GM12878 (cell line): ENCODE measurements around the gene INHBE. TPM values are rescaled to one million over a fixed set of nuclear protein-coding genes. Genes with fewer than 3 reads are reported as not detected.
A peak's percentile ranks its signal among the peaks of the same experiment; 100 is the strongest.

ENCODE experiments used
- BRCA1 ChIP-seq: IDR thresholded peaks from 2 replicates; pipeline ENCODE4 v1.6.1; 2011; ENCODE audit warnings: low read depth, low read length, improper control_type of control experiment
- CHD1 ChIP-seq: IDR thresholded peaks from 2 replicates; pipeline ENCODE4 v1.6.1; 2012; ENCODE audit warnings: low read depth, low read length, improper control_type of control experiment
- GABPA ChIP-seq: IDR thresholded peaks from 2 replicates; pipeline ENCODE4 v1.6.1; 2014; ENCODE audit warnings: antibody characterized with exemption, low read depth, mild to moderate bottlenecking, inconsistent platforms
- KLF5 ChIP-seq: fragments of 450-650 bp; IDR thresholded peaks from 2 replicates; pipeline ENCODE4 v1.6.1; 2014; ENCODE audit warnings: mild to moderate bottlenecking; ENCODE audit not compliant: partially characterized antibody
- LARP7 ChIP-seq: fragments of 450-650 bp; IDR thresholded peaks from 2 replicates; pipeline ENCODE4 v1.6.1; 2017; ENCODE audit warnings: mild to moderate bottlenecking
- SUZ12 ChIP-seq: fragments of 200-600 bp; sonication (generic); IDR thresholded peaks from one replicate; pipeline ENCODE4 v1.6.1; 2018; ENCODE audit warnings: antibody characterized with exemption, mild to moderate bottlenecking; ENCODE audit not compliant: unreplicated experiment
- TBL1XR1 ChIP-seq: IDR thresholded peaks from 2 replicates; pipeline ENCODE4 v1.6.1; 2012; ENCODE audit warnings: low read depth, low read length, improper control_type of control experiment
- TCF12 ChIP-seq: IDR thresholded peaks from 2 replicates; pipeline ENCODE4 v1.6.1; 2011; ENCODE audit warnings: low read depth, mild to moderate bottlenecking, low read length
- polyA plus RNA-seq, 11 experiments: library from polyadenylated mRNA; depleted of rRNA in 4 of 11; unstranded in 6 of 11; stranded (reverse) in 5 of 11; fragments of >200 nt; fragmentation: Nextera tagmentation in 4 of 11; fragmentation: Illumina TruSeq in 1 of 11; extraction: Ambion mirVana in 4 of 11; extraction: Trizol in 1 of 11; gene quantifications; 1 replicate in 1 of 11; 2 replicates in 10 of 11; pipeline versions ENCODE4 v1.2.1 to v1.2.3, GENCODE V29; 2011 to 2016; ENCODE audit warnings: inconsistent platforms in 2 of 11, missing spikeins in 2 of 11, low read depth in 1 of 11
- total RNA-seq, 4 experiments: library from RNA; depleted of rRNA in 3 of 4; stranded (reverse); fragments of >200 nt in 3 of 4; fragmentation: Illumina TruSeq in 1 of 4; extraction: Trizol in 1 of 4; gene quantifications; 2 replicates each; pipeline versions ENCODE4 v1.2.1 to v1.2.3, GENCODE V29; 2013 to 2021
- TF ChIP-seq, protein P1 (sequence below): fragments of 450-650 bp; formaldehyde crosslinking; IDR thresholded peaks from 2 replicates; pipeline ENCODE4 v1.5.0; 2022; ENCODE audit warnings: mild to moderate bottlenecking, missing genetic modification characterization
- TF ChIP-seq, protein P2 (sequence below): IDR thresholded peaks from 2 replicates; pipeline ENCODE4 v1.6.1; 2011; ENCODE audit warnings: borderline replicate concordance, low read depth, mild to moderate bottlenecking, moderate library complexity, mixed read lengths, low read length; ENCODE audit not compliant: insufficient read depth; ENCODE audit errors: extremely low read length
- TF ChIP-seq, protein P3 (sequence below): fragments of 450-650 bp; IDR thresholded peaks from 2 replicates; pipeline ENCODE4 v1.6.1; 2016; ENCODE audit warnings: mild to moderate bottlenecking, moderate library complexity, borderline replicate concordance
- TF ChIP-seq, protein P4 (sequence below): IDR thresholded peaks from 2 replicates; pipeline ENCODE4 v1.6.1; 2012; ENCODE audit warnings: improper control_type of control experiment, low read depth, low read length; ENCODE audit not compliant: insufficient replicate concordance
- TF ChIP-seq, protein P5 (sequence below): IDR thresholded peaks from 2 replicates; pipeline ENCODE4 v1.6.1; 2011; ENCODE audit warnings: borderline replicate concordance, low read depth, mild to moderate bottlenecking, moderate library complexity, low read length; ENCODE audit not compliant: insufficient read depth, poor library complexity, severe bottlenecking

INHBE gene
- total and polyA plus RNA-seq, 10 of the 15 experiments (the other 5 are each of a cell fraction or from before 2014, with no cell fraction given): 0.09 to 2.5 (median 0.37) TPM

DNA sequence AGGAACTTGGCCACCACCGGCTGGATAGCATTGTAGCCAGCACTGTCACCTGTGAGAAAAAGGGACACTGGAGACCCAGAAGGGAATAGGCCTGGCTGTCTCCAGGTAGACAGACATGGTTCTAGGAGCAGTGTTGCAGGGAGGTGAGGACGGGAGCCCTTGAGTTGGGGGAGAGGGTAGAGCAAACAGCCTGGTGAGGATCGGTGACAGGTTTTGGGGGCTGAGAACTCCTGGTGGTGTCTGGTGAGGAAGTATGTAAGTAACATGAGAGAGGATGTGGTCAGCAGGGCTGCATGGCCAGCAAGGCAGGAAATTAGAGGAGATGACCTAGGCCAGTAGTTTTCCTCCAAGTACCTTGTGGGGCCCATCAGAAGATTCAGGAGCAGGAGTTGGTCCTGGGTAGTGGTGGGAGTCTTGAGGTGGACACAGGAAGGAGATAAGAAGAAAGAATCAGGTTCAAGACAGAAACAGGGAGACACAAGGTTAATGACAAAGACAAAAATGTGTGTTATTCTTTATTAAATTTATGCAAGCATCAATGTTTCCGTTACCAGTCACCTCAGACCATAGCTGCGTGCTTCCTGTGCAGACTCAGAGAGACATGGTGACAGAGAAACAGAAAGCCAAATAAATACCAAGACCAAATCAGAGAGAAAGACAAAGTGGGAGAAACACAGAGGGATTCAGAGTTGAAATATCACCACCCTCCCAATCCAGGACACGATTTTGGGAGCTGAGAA lies 24.4 kb downstream of the INHBE start, which contains the start of gene ARHGAP9 (continued):
- TF ChIP-seq TCF12 (no peak), SUZ12 (no peak), CHD1 (no peak), TBL1XR1 (0 out of 2 replicates have a peak, but pooled peaks have one; percentile 49), GABPA (no peak), LARP7 (no peak), KLF5 (no peak), BRCA1 (no peak)
- TF ChIP-seq, protein P1, sequence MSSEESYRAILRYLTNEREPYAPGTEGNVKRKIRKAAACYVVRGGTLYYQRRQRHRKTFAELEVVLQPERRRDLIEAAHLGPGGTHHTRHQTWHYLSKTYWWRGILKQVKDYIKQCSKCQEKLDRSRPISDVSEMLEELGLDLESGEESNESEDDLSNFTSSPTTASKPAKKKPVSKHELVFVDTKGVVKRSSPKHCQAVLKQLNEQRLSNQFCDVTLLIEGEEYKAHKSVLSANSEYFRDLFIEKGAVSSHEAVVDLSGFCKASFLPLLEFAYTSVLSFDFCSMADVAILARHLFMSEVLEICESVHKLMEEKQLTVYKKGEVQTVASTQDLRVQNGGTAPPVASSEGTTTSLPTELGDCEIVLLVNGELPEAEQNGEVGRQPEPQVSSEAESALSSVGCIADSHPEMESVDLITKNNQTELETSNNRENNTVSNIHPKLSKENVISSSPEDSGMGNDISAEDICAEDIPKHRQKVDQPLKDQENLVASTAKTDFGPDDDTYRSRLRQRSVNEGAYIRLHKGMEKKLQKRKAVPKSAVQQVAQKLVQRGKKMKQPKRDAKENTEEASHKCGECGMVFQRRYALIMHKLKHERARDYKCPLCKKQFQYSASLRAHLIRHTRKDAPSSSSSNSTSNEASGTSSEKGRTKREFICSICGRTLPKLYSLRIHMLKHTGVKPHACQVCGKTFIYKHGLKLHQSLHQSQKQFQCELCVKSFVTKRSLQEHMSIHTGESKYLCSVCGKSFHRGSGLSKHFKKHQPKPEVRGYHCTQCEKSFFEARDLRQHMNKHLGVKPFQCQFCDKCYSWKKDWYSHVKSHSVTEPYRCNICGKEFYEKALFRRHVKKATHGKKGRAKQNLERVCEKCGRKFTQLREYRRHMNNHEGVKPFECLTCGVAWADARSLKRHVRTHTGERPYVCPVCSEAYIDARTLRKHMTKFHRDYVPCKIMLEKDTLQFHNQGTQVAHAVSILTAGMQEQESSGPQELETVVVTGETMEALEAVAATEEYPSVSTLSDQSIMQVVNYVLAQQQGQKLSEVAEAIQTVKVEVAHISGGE (CRISPR knock-in tag): no peak
- TF ChIP-seq, protein P2, sequence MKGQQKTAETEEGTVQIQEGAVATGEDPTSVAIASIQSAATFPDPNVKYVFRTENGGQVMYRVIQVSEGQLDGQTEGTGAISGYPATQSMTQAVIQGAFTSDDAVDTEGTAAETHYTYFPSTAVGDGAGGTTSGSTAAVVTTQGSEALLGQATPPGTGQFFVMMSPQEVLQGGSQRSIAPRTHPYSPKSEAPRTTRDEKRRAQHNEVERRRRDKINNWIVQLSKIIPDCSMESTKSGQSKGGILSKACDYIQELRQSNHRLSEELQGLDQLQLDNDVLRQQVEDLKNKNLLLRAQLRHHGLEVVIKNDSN: no peak
- TF ChIP-seq, protein P3, sequence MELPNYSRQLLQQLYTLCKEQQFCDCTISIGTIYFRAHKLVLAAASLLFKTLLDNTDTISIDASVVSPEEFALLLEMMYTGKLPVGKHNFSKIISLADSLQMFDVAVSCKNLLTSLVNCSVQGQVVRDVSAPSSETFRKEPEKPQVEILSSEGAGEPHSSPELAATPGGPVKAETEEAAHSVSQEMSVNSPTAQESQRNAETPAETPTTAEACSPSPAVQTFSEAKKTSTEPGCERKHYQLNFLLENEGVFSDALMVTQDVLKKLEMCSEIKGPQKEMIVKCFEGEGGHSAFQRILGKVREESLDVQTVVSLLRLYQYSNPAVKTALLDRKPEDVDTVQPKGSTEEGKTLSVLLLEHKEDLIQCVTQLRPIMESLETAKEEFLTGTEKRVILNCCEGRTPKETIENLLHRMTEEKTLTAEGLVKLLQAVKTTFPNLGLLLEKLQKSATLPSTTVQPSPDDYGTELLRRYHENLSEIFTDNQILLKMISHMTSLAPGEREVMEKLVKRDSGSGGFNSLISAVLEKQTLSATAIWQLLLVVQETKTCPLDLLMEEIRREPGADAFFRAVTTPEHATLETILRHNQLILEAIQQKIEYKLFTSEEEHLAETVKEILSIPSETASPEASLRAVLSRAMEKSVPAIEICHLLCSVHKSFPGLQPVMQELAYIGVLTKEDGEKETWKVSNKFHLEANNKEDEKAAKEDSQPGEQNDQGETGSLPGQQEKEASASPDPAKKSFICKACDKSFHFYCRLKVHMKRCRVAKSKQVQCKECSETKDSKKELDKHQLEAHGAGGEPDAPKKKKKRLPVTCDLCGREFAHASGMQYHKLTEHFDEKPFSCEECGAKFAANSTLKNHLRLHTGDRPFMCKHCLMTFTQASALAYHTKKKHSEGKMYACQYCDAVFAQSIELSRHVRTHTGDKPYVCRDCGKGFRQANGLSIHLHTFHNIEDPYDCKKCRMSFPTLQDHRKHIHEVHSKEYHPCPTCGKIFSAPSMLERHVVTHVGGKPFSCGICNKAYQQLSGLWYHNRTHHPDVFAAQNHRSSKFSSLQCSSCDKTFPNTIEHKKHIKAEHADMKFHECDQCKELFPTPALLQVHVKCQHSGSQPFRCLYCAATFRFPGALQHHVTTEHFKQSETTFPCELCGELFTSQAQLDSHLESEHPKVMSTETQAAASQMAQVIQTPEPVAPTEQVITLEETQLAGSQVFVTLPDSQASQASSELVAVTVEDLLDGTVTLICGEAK: no peak
- TF ChIP-seq, protein P4, sequence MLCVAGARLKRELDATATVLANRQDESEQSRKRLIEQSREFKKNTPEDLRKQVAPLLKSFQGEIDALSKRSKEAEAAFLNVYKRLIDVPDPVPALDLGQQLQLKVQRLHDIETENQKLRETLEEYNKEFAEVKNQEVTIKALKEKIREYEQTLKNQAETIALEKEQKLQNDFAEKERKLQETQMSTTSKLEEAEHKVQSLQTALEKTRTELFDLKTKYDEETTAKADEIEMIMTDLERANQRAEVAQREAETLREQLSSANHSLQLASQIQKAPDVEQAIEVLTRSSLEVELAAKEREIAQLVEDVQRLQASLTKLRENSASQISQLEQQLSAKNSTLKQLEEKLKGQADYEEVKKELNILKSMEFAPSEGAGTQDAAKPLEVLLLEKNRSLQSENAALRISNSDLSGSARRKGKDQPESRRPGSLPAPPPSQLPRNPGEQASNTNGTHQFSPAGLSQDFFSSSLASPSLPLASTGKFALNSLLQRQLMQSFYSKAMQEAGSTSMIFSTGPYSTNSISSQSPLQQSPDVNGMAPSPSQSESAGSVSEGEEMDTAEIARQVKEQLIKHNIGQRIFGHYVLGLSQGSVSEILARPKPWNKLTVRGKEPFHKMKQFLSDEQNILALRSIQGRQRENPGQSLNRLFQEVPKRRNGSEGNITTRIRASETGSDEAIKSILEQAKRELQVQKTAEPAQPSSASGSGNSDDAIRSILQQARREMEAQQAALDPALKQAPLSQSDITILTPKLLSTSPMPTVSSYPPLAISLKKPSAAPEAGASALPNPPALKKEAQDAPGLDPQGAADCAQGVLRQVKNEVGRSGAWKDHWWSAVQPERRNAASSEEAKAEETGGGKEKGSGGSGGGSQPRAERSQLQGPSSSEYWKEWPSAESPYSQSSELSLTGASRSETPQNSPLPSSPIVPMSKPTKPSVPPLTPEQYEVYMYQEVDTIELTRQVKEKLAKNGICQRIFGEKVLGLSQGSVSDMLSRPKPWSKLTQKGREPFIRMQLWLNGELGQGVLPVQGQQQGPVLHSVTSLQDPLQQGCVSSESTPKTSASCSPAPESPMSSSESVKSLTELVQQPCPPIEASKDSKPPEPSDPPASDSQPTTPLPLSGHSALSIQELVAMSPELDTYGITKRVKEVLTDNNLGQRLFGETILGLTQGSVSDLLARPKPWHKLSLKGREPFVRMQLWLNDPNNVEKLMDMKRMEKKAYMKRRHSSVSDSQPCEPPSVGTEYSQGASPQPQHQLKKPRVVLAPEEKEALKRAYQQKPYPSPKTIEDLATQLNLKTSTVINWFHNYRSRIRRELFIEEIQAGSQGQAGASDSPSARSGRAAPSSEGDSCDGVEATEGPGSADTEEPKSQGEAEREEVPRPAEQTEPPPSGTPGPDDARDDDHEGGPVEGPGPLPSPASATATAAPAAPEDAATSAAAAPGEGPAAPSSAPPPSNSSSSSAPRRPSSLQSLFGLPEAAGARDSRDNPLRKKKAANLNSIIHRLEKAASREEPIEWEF: no peak
- TF ChIP-seq, protein P5, sequence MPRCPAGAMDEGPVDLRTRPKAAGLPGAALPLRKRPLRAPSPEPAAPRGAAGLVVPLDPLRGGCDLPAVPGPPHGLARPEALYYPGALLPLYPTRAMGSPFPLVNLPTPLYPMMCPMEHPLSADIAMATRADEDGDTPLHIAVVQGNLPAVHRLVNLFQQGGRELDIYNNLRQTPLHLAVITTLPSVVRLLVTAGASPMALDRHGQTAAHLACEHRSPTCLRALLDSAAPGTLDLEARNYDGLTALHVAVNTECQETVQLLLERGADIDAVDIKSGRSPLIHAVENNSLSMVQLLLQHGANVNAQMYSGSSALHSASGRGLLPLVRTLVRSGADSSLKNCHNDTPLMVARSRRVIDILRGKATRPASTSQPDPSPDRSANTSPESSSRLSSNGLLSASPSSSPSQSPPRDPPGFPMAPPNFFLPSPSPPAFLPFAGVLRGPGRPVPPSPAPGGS: no peak
